GM12892 (cell line): ENCODE measurements around the gene MYORG.

Experiments used
- POLR2A ChIP-seq: IDR thresholded peaks from 2 replicates; pipeline ENCODE4 v1.6.1; 2011; ENCODE audit warnings: low read depth, low read length, control low read depth
- POLR2AphosphoS5 ChIP-seq: IDR thresholded peaks from 2 replicates; pipeline ENCODE4 v1.6.1; 2011; ENCODE audit warnings: low read depth, low read length, control low read depth

DNA sequence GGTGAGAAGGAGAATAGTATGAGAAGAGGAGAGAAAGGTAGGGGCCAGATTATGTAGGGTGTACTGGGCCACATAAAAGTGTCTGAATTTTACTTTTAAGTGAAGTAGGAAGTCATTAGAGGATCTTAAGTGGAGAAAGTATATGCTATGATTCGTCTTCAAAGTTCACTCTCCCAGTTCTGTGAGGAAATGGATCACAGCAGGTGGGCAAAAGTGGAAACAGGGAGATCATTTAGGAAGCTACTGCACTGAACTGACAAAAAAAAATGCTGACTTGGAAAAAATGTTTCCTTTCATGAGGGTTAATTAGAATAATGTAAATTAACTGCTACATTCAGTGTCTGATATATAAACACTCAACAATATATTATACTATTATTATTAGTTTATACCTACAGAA, 50.0 kb downstream of the MYORG start:
- TF ChIP-seq POLR2AphosphoS5 (no peak), POLR2A (no peak)
